GM12892 (cell line): ENCODE data around the gene ZSWIM6.

Experiments
- DNase-seq: peaks from one replicate; pipeline ENCODE4 v3.0.0; 2011; ENCODE audit not compliant: insufficient read length
- FAIRE-seq: peaks from 2 replicates; lab custom pipeline; 2011; peaks lifted over from hg19 to GRCh38; lab: Jason Lieb, UNC
- POLR2A ChIP-seq: IDR thresholded peaks from 2 replicates; pipeline ENCODE4 v1.6.1; 2011; ENCODE audit warnings: low read depth, low read length, control low read depth
- POLR2AphosphoS5 ChIP-seq: IDR thresholded peaks from 2 replicates; pipeline ENCODE4 v1.6.1; 2011; ENCODE audit warnings: low read depth, low read length, control low read depth
- TAF1 ChIP-seq: IDR thresholded peaks from 2 replicates; pipeline ENCODE4 v1.6.1; 2011; ENCODE audit warnings: low read depth, mild to moderate bottlenecking, control low read depth, low read length, borderline replicate concordance

The ZSWIM6 gene

DNA sequence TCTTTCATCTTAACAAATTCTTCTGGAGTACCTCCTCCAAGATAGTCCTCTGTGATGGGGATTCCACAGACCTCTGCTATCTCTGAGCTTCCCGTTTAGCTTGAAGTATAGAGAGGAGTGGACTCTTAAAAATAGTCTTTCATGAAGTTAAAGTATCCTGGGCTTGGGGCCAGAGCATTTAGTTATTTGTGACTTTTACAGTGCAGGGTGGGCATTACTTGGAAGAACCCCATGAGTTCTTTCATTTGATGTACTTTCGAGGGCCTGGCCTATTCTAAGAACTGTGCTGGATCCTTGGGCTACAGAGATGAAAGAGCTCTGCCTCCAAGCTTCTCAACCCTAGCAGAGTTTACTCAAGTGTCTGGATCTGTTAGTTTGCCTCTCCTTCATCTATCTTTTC is 131.5 kb downstream of the ZSWIM6 start:
- TF ChIP-seq TAF1 (no peak), POLR2A (no peak), POLR2AphosphoS5 (no peak)
- FAIRE-seq (no peak), DNase-seq (no peak)

GRCh38 chr5:61464512-61464911 is 132.5 kb downstream of the ZSWIM6 start:
- TF ChIP-seq TAF1 (no peak), POLR2A (no peak), POLR2AphosphoS5 (no peak)
- DNase-seq, result no peak
- FAIRE-seq, result no peak

- TF ChIP-seq POLR2A (no peak), TAF1 (no peak), POLR2AphosphoS5 (no peak)
- no peak for FAIRE-seq
- DNase-seq, result no peak
Observed at GRCh38 chr5:61465066-61465465, 133.0 kb downstream of the ZSWIM6 start.

DNA sequence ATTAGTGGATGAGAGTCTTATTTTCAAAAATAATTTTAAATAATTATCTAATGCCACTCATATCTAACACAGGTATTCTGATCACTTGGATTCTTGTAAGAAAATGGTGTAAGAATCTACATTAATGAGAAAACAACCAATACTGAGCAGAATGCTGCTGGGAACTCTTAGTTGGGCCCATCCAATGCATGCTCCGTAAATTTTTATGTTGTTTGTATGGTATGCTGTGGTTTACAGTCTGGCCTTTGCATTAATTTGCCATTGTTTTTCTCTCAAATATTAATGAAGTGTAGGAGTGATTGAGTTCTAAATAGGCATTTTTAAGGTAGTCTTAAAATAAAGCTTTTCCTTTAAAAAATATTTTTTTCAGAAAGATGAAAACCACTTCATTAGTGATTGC is 133.4 kb downstream of the ZSWIM6 start:
- DNase-seq, result no peak
- FAIRE-seq, result no peak
- TF ChIP-seq POLR2AphosphoS5 (no peak), TAF1 (no peak), POLR2A (no peak)

DNA sequence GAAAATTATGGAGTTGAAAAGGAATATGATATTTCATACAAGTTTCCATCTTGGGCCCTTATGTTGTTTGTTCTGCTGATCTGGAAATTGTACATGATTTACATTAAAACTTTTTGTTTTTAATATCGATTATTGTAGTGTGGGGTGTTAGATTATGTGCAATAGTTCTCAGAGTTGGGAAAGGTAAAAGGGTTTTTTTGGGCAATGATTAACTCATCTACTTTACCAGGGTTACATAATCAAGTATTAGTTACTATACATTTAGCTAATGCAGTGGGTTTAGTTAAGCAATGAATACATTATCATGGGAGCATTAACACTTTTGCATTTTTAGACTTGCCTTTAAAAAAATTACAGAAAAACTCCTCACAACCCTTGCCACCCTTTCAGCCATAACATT is 134.0 kb downstream of the ZSWIM6 start:
- no peak for DNase-seq
- no peak for TF ChIP-seq TAF1
- TF ChIP-seq POLR2A, result no peak
- no peak for TF ChIP-seq POLR2AphosphoS5
- no peak for FAIRE-seq

DNA sequence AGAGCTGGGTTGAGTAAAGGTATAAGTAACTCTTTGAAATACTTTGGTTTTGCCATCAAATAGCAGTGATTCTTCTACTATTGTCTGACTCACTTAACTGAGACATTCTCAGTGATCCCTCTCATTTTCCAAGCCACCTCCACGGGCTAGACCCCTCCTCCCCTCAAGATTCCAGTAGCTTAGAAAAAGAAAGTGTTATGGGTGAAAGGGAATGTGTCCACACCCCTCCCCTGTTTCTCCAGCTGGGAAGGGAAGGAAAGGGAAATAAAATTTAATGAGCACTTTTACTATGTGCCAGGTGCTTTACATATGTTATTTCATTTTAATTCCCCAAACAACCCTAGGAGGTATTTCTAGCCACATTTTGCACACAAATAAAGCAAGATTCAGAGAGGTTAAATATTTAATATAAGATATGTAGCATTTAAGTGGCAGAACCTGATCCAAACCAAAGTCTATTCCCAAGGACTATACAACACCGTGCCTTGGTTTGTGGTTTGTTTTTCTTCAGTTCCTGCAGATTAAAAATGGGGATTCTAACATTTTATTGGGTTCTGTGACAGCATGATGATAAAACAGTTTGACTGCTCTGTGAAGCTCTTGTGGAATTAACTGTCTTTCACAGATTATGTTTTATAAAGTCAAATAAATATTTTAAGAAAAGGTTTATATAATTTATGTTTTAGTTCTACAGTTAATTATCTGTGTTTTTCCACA is 135.9 kb downstream of the ZSWIM6 start:
- no peak for TF ChIP-seq POLR2A
- no peak for TF ChIP-seq POLR2AphosphoS5
- TF ChIP-seq TAF1, result no peak
- FAIRE-seq, result no peak
- no peak for DNase-seq

GRCh38 chr5:61468483-61468865 is 136.4 kb downstream of the ZSWIM6 start:
- FAIRE-seq (no peak), DNase-seq (no peak)
- no peak for TF ChIP-seq POLR2AphosphoS5
- TF ChIP-seq TAF1, result no peak
- no peak for TF ChIP-seq POLR2A

DNA sequence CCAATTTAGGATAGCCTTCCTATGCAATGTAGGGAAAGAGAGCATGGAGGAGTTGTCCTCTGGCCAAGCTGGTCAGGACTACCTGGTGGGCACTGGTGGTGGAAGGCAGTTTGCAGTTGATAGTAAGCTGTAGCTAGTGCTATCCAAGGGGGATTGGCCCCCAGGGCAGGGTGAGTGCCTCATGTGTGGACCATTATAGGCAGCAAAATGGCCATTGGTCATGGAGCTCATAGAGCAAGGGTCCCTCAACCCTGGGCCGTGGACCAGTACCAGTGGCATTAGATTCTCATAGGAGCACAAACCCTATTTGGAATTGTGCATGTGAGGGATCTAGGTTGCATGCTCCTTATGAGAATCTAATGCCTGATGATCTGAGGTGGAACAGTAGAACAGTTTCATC is 139.3 kb downstream of the ZSWIM6 start:
- DNase-seq (no peak), FAIRE-seq (no peak)
- TF ChIP-seq TAF1 (no peak), POLR2A (no peak), POLR2AphosphoS5 (no peak)

DNA sequence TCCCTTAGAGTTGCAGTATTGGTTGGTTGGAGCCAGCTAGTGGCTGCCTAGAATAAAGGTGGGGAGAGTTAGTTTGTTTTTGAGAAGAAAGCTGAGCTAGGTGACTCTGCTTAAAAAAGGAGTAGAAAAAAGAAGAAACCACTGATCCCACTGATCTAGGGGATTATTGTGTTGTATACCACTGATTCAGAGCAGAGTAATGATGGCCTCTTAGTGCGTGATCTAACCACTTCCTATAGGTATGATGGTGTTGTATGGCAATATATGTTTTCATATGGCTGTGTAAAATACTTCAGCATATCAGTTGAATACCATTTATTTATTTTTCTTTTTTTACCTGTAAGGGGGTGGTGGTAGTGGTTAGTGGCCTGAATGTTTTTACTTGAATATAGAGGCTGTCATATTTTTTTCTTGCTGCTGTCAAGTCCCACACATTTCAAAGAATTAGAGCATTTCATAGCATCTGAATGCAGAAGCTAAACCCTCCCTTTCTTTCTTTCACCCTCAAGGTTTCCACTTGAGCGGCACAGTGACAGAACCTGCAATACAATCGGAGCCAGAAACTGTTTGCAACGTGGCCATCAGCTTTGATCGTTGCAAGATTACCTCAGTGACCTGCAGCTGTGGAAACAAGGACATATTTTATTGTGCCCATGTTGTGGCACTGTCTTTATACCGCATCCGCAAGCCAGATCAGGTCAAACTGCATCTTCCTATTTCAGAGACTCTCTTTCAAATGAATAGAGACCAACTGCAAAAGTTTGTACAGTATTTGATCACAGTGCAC is 140.3 kb downstream of the ZSWIM6 start:
- TF ChIP-seq POLR2AphosphoS5 (no peak), TAF1 (no peak), POLR2A (no peak)
- FAIRE-seq (no peak), DNase-seq (no peak)

DNA sequence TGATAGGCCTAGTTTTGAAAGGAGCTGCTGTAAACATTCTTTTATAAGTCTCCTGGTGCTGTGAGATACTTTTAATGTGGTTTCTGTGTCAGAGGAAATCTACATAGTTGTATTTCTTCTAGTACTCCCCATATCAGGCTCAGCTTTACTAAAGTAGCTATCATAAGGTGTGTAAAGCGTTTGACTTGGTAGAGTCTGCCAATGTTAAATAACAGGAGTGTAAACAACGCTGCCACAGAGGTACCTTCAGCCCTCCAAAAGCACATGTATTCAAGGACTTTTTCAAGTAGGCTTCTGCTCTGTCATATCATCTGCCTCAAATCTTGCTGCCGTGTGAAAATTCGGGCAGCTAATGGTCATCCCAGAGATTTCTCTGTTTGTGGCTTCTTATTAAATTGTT is 142.7 kb downstream of the ZSWIM6 start:
- DNase-seq (no peak), FAIRE-seq (no peak)
- TF ChIP-seq POLR2A (no peak), TAF1 (no peak)

DNA sequence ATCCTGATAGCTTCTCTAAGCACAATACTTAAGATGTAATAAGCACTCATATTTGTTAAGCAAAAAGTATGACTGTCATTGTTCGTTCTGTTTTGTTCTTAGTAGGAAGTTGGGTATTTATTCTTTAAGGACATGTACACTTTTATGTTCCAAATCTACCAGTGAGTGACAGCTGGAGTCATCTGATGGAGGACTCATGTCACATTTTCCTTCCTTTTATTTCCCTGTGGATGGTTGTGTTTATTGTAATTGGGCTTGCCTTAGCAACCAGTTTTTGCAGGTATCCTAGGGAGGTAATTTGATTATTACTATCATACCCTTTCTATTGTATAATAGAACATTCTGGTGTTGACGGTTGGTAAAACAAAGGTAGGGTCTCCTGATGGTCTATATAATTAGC is 145.7 kb downstream of the ZSWIM6 start:
- DNase-seq (no peak), FAIRE-seq (no peak)
- no peak for TF ChIP-seq TAF1
- no peak for TF ChIP-seq POLR2A
- no peak for TF ChIP-seq POLR2AphosphoS5

GRCh38 chr5:61479850-61480614 is 148.0 kb downstream of the ZSWIM6 start:
- FAIRE-seq, result no peak
- no peak for TF ChIP-seq TAF1
- no peak for TF ChIP-seq POLR2AphosphoS5
- TF ChIP-seq POLR2A, result no peak

More at GRCh38 chr5:61479850-61480614, 148.0 kb downstream of the ZSWIM6 start:
- no peak for DNase-seq
